OCI-LY1 (cell line): Measurements from ENCODE around the gene PCSK7.

Source experiments
- H2AFZ ChIP-seq: fragments of 200-600 bp; sonication (generic), shearing (Covaris generic); 2 replicates; pipeline ENCODE4 v1.6.0; 2014; ENCODE audit warnings: antibody characterized with exemption, mild to moderate bottlenecking, low read length
- H3F3A ChIP-seq: fragments of 200-600 bp; sonication (generic), shearing (Covaris generic); 2 replicates; pipeline ENCODE4 v1.6.0; 2014; ENCODE audit warnings: mild to moderate bottlenecking, antibody characterized with exemption, low read length, moderate library complexity; ENCODE audit not compliant: insufficient read depth
- H3K27ac ChIP-seq: fragments of 200-600 bp; sonication (generic); 2 replicates; pipeline ENCODE4 v1.5.1; 2014; ENCODE audit warnings: low read length, mixed run types, mild to moderate bottlenecking, low read depth; ENCODE audit not compliant: poor library complexity, severe bottlenecking
- H3K27me3 ChIP-seq: fragments of 200-600 bp; sonication (generic); 2 replicates; pipeline ENCODE4 v1.6.0; 2014; ENCODE audit warnings: antibody characterized with exemption, mild to moderate bottlenecking, low read length, moderate library complexity; ENCODE audit not compliant: insufficient read depth
- H3K36me3 ChIP-seq: fragments of 200-600 bp; sonication (generic); 2 replicates; pipeline ENCODE4 v1.6.1; 2014; ENCODE audit warnings: mild to moderate bottlenecking, antibody characterized with exemption, low read length, moderate library complexity, mixed read lengths; ENCODE audit not compliant: insufficient read depth
- H3K4me1 ChIP-seq: fragments of 200-600 bp; sonication (generic); 2 replicates; pipeline ENCODE4 v1.5.1; 2014; ENCODE audit warnings: mild to moderate bottlenecking, low read length, moderate library complexity; ENCODE audit not compliant: insufficient read depth, severe bottlenecking
- H3K4me2 ChIP-seq: fragments of 200-600 bp; sonication (generic), shearing (Covaris generic); 2 replicates; pipeline ENCODE4 v1.6.1; 2014; ENCODE audit warnings: low read length
- H3K4me3 ChIP-seq: fragments of 200-600 bp; sonication (generic); 2 replicates; pipeline ENCODE4 v1.5.1; 2014; ENCODE audit warnings: low read length, low read depth, mild to moderate bottlenecking, mixed read lengths; ENCODE audit not compliant: poor library complexity, severe bottlenecking
- H3K79me2 ChIP-seq: fragments of 200-600 bp; shearing (Covaris generic); 2 replicates; pipeline ENCODE4 v1.6.1; 2016; ENCODE audit warnings: mixed run types, low read length, mixed read lengths; ENCODE audit not compliant: insufficient read depth
- H3K9ac ChIP-seq: fragments of 200-600 bp; sonication (generic), shearing (Covaris generic); 2 replicates; pipeline ENCODE4 v1.6.1; 2014; ENCODE audit warnings: mild to moderate bottlenecking, low read length, mixed read lengths
- H3K9me2 ChIP-seq: fragments of 200-600 bp; sonication (generic), shearing (Covaris generic); 2 replicates; pipeline ENCODE4 v1.6.1; 2014; ENCODE audit warnings: low read depth, mild to moderate bottlenecking, low read length, mixed read lengths
- H3K9me3 ChIP-seq: fragments of 200-600 bp; shearing (Covaris generic); 2 replicates; pipeline ENCODE4 v1.6.1; 2014; ENCODE audit warnings: low read length, mixed read lengths
- H4K20me1 ChIP-seq: fragments of 200-600 bp; sonication (generic), shearing (Covaris generic); 2 replicates; pipeline ENCODE4 v1.6.0; 2016; ENCODE audit warnings: mild to moderate bottlenecking, low read length; ENCODE audit not compliant: insufficient read depth
- CTCF ChIP-seq: fragments of 200-600 bp; sonication (generic), shearing (Covaris generic); IDR thresholded peaks from 2 replicates; pipeline ENCODE4 v1.5.1; 2017; ENCODE audit warnings: mild to moderate bottlenecking, antibody characterized with exemption, low read length, moderate library complexity, mixed read lengths
- EZH2 ChIP-seq: fragments of 200-600 bp; sonication (generic), shearing (Covaris generic); IDR thresholded peaks from 2 replicates; pipeline ENCODE4 v1.8.0; 2017; ENCODE audit warnings: borderline replicate concordance, mixed run types, mild to moderate bottlenecking, antibody characterized with exemption, low read length, moderate library complexity, mixed read lengths

The PCSK7 gene

GRCh38 chr11:117172724-117173421 is 59.0 kb downstream of the PCSK7 start:
- no peak overlapping the region for H3K4me2 ChIP-seq
- peaks cover 40% of the 10 kb centered on the region for H3K36me3 ChIP-seq
- H3K9ac ChIP-seq, result no peak overlapping the region
- H3K27ac ChIP-seq, result no peak overlapping the region
- TF ChIP-seq EZH2, result no peak
- TF ChIP-seq CTCF, result no peak
- H3K4me3 ChIP-seq, result no peak overlapping the region
- H3F3A ChIP-seq, result no peaks in the 10 kb centered on the region
- H3K9me2 ChIP-seq, result no peaks in the 10 kb centered on the region
- H3K9me3 ChIP-seq, result no peaks in the 10 kb centered on the region
- peaks cover 2% of the 10 kb centered on the region for H3K4me1 ChIP-seq
- no peaks in the 10 kb centered on the region for H3K27me3 ChIP-seq
- H4K20me1 ChIP-seq, result no peaks in the 10 kb centered on the region
- no peak overlapping the region for H2AFZ ChIP-seq
- H3K79me2 ChIP-seq, result no peaks in the 10 kb centered on the region

GRCh38 chr11:117171404-117172061 is 60.3 kb downstream of the PCSK7 start:
- H3K36me3 ChIP-seq, result peaks cover 53% of the 10 kb centered on the region
- H3K9me3 ChIP-seq, result no peaks in the 10 kb centered on the region
- H3K27ac ChIP-seq, result no peak overlapping the region
- no peaks in the 10 kb centered on the region for H3K27me3 ChIP-seq
- H3K79me2 ChIP-seq, result no peaks in the 10 kb centered on the region
- H3K9ac ChIP-seq, result no peak overlapping the region
- H3K4me1 ChIP-seq, result no peaks in the 10 kb centered on the region
- no peaks in the 10 kb centered on the region for H3K9me2 ChIP-seq
- H4K20me1 ChIP-seq, result no peaks in the 10 kb centered on the region
- H3K4me3 ChIP-seq, result no peak overlapping the region
- H3K4me2 ChIP-seq, result no peak overlapping the region
- TF ChIP-seq CTCF (no peak), EZH2 (no peak)
- no peaks in the 10 kb centered on the region for H3F3A ChIP-seq
- no peak overlapping the region for H2AFZ ChIP-seq

DNA sequence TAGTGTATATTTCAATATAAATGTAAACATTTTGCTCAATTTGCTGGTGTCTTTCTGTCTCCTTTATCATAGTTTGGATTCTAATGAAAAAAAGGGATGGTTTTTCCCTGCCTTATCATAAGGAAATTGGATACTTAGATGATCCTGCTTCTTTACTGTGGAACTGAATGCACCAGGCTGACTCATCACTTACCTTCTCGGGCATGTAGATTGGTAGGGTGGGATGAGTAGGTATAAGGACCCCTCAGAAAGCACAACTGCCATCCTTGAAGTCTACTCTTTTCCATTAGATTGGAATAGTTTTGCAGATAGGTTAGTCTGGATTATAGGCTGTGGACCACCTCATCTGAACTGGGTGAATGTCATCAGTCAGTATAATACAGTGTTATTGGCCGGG is 60.9 kb downstream of the PCSK7 start:
- Histone ChIP-seq H3K36me3 (peaks cover 57% of the 10 kb centered on the region), H3K4me2 (no peak overlapping the region)

More for the DNA sequence above, 60.9 kb downstream of the PCSK7 start:
- H3K4me1 ChIP-seq, result no peaks in the 10 kb centered on the region
- H3F3A ChIP-seq, result no peaks in the 10 kb centered on the region
- TF ChIP-seq CTCF, result no peak
- no peak for TF ChIP-seq EZH2
- no peak overlapping the region for H3K27ac ChIP-seq
- no peaks in the 10 kb centered on the region for H3K79me2 ChIP-seq
- no peaks in the 10 kb centered on the region for H4K20me1 ChIP-seq
- H3K9ac ChIP-seq, result no peak overlapping the region
- no peak overlapping the region for H3K4me3 ChIP-seq
- H2AFZ ChIP-seq, result no peak overlapping the region
- H3K27me3 ChIP-seq, result no peaks in the 10 kb centered on the region
- H3K9me2 ChIP-seq, result no peaks in the 10 kb centered on the region
- H3K9me3 ChIP-seq, result no peaks in the 10 kb centered on the region
